GM12865 (cell line): ENCODE measurements around the gene TLE3.

Experiments used
- DNase-seq: peaks from one replicate; pipeline ENCODE4 v3.0.0; 2010; ENCODE audit warnings: low read depth
- H3K4me3 ChIP-seq: 2 replicates; pipeline ENCODE4 v1.5.1; 2011; ENCODE audit warnings: mild to moderate bottlenecking, low read depth, low read length, control low read depth
- CTCF ChIP-seq: IDR thresholded peaks from 2 replicates; pipeline ENCODE4 v1.5.1; 2011; ENCODE audit warnings: low read length, control low read depth, low read depth, inconsistent platforms; ENCODE audit not compliant: insufficient read depth; ENCODE audit errors: missing control alignments

The TLE3 gene

GRCh38 chr15:70036585-70037291 lies 61.0 kb downstream of the TLE3 start:
- no peak overlapping the region for H3K4me3 ChIP-seq
- peak; percentile 96 for DNase-seq
- no peak for TF ChIP-seq CTCF

GRCh38 chr15:70035719-70036077 lies 62.0 kb downstream of the TLE3 start:
- DNase-seq: peak; percentile 90
- no peak for TF ChIP-seq CTCF
- no peak overlapping the region for H3K4me3 ChIP-seq

GRCh38 chr15:70035051-70035718 lies 62.5 kb downstream of the TLE3 start:
- no peak overlapping the region for H3K4me3 ChIP-seq
- no peak for TF ChIP-seq CTCF
- DNase-seq: peak; percentile 18

GRCh38 chr15:70034596-70034995 lies 63.1 kb downstream of the TLE3 start:
- H3K4me3 ChIP-seq: no peak overlapping the region
- DNase-seq: no peak
- no peak for TF ChIP-seq CTCF

- DNase-seq: no peak
- no peak for TF ChIP-seq CTCF
- H3K4me3 ChIP-seq: no peak overlapping the region
These were observed 63.6 kb downstream of the TLE3 start for GRCh38 chr15:70034141-70034540.

- no peak overlapping the region for H3K4me3 ChIP-seq
- no peak for DNase-seq
- TF ChIP-seq CTCF: no peak
These were observed 64.1 kb downstream of the TLE3 start for GRCh38 chr15:70033529-70034140.
